K562 (cell line): Measurements from ENCODE around the gene HOXC10.

ENCODE experiments used
- HIVEP1 ChIP-seq: fragments of 250-450 bp; sonication (Bioruptor Pico); IDR thresholded peaks from 2 replicates; pipeline ENCODE4 v1.4.0; 2020; ENCODE audit warnings: mild to moderate bottlenecking
- TF ChIP-seq, protein P1 (sequence below), 2 experiments: IDR thresholded peaks in 1 of 2; conservative IDR thresholded peaks in 1 of 2; 2 replicates each; pipeline ENCODE4 v1.6.1; 2016; ENCODE audit warnings: low read depth in 2 of 2, mild to moderate bottlenecking in 1 of 2, missing compliant biosample characterization in 1 of 2, missing genetic modification characterization in 1 of 2, moderate library complexity in 1 of 2
- TF ChIP-seq, protein P2 (sequence below), 3 experiments: fragments of 200-800 bp in 1 of 3; sonication (Bioruptor generic) in 1 of 3; sonication (generic) in 1 of 3; formaldehyde crosslinking in 1 of 3; IDR thresholded peaks; 2 replicates each; pipeline versions ENCODE4 v1.6.1 to v1.8.0; 2016 to 2022; ENCODE audit warnings: mild to moderate bottlenecking in 2 of 3, missing compliant biosample characterization in 2 of 3, missing genetic modification characterization in 2 of 3, missing genetic modification reagents in 1 of 3

DNA sequence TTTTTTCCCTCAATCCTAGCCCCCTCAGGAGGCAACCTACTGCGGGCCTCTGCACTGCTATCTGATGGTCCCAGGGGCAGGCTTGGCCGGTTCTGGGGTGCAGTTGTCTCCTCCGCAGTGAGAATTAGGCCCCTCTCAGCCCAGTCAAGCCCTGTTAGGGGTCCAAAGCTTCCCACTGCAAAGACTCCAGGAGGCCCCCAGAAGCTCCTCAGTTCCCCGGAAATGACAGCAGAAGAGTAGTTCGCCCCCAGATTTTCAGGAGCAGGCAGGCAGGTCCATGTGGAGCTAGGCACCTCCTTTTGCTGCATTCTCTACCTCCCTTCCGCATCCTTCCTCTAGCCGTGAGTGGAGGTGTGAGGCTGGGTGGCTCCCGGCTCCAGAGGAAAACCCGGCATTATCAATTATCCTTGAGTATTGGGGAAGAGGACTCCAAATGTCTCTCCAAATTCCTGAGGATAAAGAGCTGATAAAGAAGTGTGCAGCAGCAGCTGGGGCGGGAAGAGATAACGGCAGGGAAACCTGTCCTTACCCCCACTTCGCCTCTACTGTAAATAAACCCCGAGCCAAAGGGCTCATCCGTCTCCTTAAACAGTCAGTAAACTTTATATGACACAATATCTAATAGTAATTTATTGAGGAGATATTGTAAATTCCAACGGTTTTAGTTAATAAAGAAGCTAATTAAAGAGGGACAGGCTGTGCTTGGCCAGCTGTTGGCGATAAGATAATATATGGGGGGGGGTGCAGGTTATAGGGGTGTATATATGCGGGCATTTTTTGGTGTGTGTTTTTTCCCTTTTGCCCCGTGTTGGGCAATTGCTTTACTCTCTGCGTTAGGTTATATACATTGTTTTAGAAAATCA, 30.9 kb upstream of the HOXC10 start:
- TF ChIP-seq, protein P1, sequence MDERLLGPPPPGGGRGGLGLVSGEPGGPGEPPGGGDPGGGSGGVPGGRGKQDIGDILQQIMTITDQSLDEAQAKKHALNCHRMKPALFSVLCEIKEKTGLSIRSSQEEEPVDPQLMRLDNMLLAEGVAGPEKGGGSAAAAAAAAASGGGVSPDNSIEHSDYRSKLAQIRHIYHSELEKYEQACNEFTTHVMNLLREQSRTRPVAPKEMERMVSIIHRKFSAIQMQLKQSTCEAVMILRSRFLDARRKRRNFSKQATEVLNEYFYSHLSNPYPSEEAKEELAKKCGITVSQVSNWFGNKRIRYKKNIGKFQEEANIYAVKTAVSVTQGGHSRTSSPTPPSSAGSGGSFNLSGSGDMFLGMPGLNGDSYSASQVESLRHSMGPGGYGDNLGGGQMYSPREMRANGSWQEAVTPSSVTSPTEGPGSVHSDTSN (CRISPR knock-in tag; IDR thresholded peaks at IDR 0.05; ENCODE audit: low read depth) = no peak
- TF ChIP-seq, protein P1 (tag; conservative IDR thresholded peaks at IDR 0.05; ENCODE audit: low read depth) = no peak
- no peak for TF ChIP-seq HIVEP1 (CRISPR knock-in tag)
- TF ChIP-seq, protein P2, sequence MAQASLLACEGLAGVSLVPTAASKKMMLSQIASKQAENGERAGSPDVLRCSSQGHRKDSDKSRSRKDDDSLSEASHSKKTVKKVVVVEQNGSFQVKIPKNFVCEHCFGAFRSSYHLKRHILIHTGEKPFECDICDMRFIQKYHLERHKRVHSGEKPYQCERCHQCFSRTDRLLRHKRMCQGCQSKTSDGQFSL (CRISPR knock-in tag; IDR thresholded peaks at IDR 0.05) = no peak
- TF ChIP-seq, protein P2 (tag; IDR thresholded peaks at IDR 0.05) = no peak
